Urinary bladder (tissue), 4 donors: ENCODE measurements around the gene ENOX1. TPM values are rescaled to one million over a fixed set of nuclear protein-coding genes. Genes with fewer than 3 reads are reported as not detected.

Source experiments
- DNase-seq: peaks from one replicate; pipeline ENCODE4 v3.0.0-alpha.2; 2015; ENCODE audit errors: extremely low spot score
- H3K27ac ChIP-seq: one replicate; pipeline ENCODE4 v1.5.1; 2013; ENCODE audit warnings: low read depth, mild to moderate bottlenecking, moderate library complexity
- H3K36me3 ChIP-seq: one replicate; pipeline ENCODE4 v1.6.1; 2013; ENCODE audit warnings: mild to moderate bottlenecking, moderate library complexity; ENCODE audit not compliant: insufficient read depth
- H3K4me1 ChIP-seq: one replicate; pipeline ENCODE4 v1.6.1; 2013; ENCODE audit warnings: mild to moderate bottlenecking, moderate library complexity; ENCODE audit not compliant: insufficient read depth
- H3K4me3 ChIP-seq: one replicate; pipeline ENCODE4 v1.5.1; 2013; ENCODE audit warnings: low read depth, low read length
- WGBS: extraction: QIAGEN DNeasy Blood & Tissue Kit; methylation state at CpG from one replicate; pipeline ENCODE4 v1.1.7; 2013; 5-methylcytosine and 5-hydroxymethylcytosine counted together
- polyA plus RNA-seq: library from polyadenylated mRNA; stranded (reverse); fragments of 200-250 nt; gene quantifications from one replicate; pipeline ENCODE4 v1.2.3, GENCODE V29; 2013
- total RNA-seq: library from RNA; depleted of rRNA; stranded (reverse); fragments of >200 nt; gene quantifications from one replicate; pipeline ENCODE4 v1.2.3, GENCODE V29; 2014
- donor health status: healthy with polysubstance abuse.
- donor health status: healthy.

Gene ENOX1
- total and polyA plus RNA-seq, 2 donors: 4.3 to 17.6 TPM

GRCh38 chr13:43697323-43697722 is 89.4 kb downstream of the ENOX1 start:
- no peak for DNase-seq
- H3K4me3 ChIP-seq: no peak overlapping the region
- no peak overlapping the region for H3K27ac ChIP-seq
- no peaks in the 10 kb centered on the region for H3K36me3 ChIP-seq
- no peaks in the 10 kb centered on the region for H3K4me1 ChIP-seq
- 92% methylated on average over 2 of the region's 2 CpGs for WGBS

- WGBS: 91% methylated on average over 1 of the region's 1 CpG
- Histone ChIP-seq H3K4me3 (no peak overlapping the region), H3K36me3 (no peaks in the 10 kb centered on the region), H3K4me1 (no peaks in the 10 kb centered on the region), H3K27ac (no peak overlapping the region)
- DNase-seq: no peak
These were observed 92.6 kb downstream of the ENOX1 start for GRCh38 chr13:43694146-43694664.

- Histone ChIP-seq H3K27ac (no peak overlapping the region), H3K4me1 (no peaks in the 10 kb centered on the region), H3K4me3 (no peak overlapping the region), H3K36me3 (no peaks in the 10 kb centered on the region)
- 65% methylated on average over 2 of the region's 2 CpGs for WGBS
- DNase-seq: no peak
These were observed 93.1 kb downstream of the ENOX1 start for GRCh38 chr13:43693639-43694038.

GRCh38 chr13:43688227-43688907 is 98.4 kb downstream of the ENOX1 start:
- Histone ChIP-seq H3K4me1 (no peaks in the 10 kb centered on the region), H3K27ac (no peak overlapping the region), H3K36me3 (no peaks in the 10 kb centered on the region), H3K4me3 (no peak overlapping the region)
- 77% methylated on average over 3 of the region's 3 CpGs for WGBS
- no peak for DNase-seq

GRCh38 chr13:43687038-43687437 is 99.7 kb downstream of the ENOX1 start:
- DNase-seq: no peak
- WGBS: 92% methylated on average over 4 of the region's 4 CpGs
- H3K36me3 ChIP-seq: no peaks in the 10 kb centered on the region
- no peak overlapping the region for H3K27ac ChIP-seq
- H3K4me3 ChIP-seq: no peak overlapping the region
- no peaks in the 10 kb centered on the region for H3K4me1 ChIP-seq

- Histone ChIP-seq H3K27ac (no peak overlapping the region), H3K36me3 (no peaks in the 10 kb centered on the region), H3K4me3 (no peak overlapping the region), H3K4me1 (no peaks in the 10 kb centered on the region)
- DNase-seq: no peak
- 26% methylated on average over 3 of the region's 3 CpGs for WGBS
These were observed 100.2 kb downstream of the ENOX1 start for GRCh38 chr13:43686557-43686956.

- no peaks in the 10 kb centered on the region for H3K4me1 ChIP-seq
These were observed 101.6 kb downstream of the ENOX1 start for GRCh38 chr13:43684963-43685725.

GRCh38 chr13:43682701-43683100 is 104.1 kb downstream of the ENOX1 start:
- H3K4me1 ChIP-seq: no peaks in the 10 kb centered on the region
- H3K4me3 ChIP-seq: no peak overlapping the region
- DNase-seq: no peak
- no peak overlapping the region for H3K27ac ChIP-seq
- WGBS: 42% methylated on average over 2 of the region's 2 CpGs
- no peaks in the 10 kb centered on the region for H3K36me3 ChIP-seq

More at GRCh38 chr13:43684963-43685725, 101.6 kb downstream of the ENOX1 start:
- 85% methylated on average over 9 of the region's 9 CpGs for WGBS
- H3K36me3 ChIP-seq: no peaks in the 10 kb centered on the region
- DNase-seq: no peak
- no peak overlapping the region for H3K4me3 ChIP-seq
- no peak overlapping the region for H3K27ac ChIP-seq

GRCh38 chr13:43676320-43676719 is 110.5 kb downstream of the ENOX1 start:
- no peak overlapping the region for H3K4me3 ChIP-seq
- no peaks in the 10 kb centered on the region for H3K36me3 ChIP-seq
- no peaks in the 10 kb centered on the region for H3K4me1 ChIP-seq
- no peak for DNase-seq
- H3K27ac ChIP-seq: no peak overlapping the region
- 82% methylated on average over 1 of the region's 1 CpG for WGBS

- Histone ChIP-seq H3K4me1 (no peaks in the 10 kb centered on the region), H3K36me3 (no peaks in the 10 kb centered on the region), H3K27ac (no peak overlapping the region), H3K4me3 (no peak overlapping the region)
- no peak for DNase-seq
- WGBS: 83% methylated on average over 6 of the region's 6 CpGs
These were observed 111.2 kb downstream of the ENOX1 start for GRCh38 chr13:43675577-43675976.

- WGBS: 89% methylated on average over 3 of the region's 3 CpGs
- no peak overlapping the region for H3K27ac ChIP-seq
- DNase-seq: no peak
These were observed 116.8 kb downstream of the ENOX1 start for GRCh38 chr13:43669964-43670363.

GRCh38 chr13:43669101-43669500 is 117.7 kb downstream of the ENOX1 start:
- no peak overlapping the region for H3K4me3 ChIP-seq
- no peak overlapping the region for H3K27ac ChIP-seq
- no peaks in the 10 kb centered on the region for H3K36me3 ChIP-seq
- WGBS: 91% methylated on average over 1 of the region's 1 CpG
- no peaks in the 10 kb centered on the region for H3K4me1 ChIP-seq
- no peak for DNase-seq

More at GRCh38 chr13:43669964-43670363, 116.8 kb downstream of the ENOX1 start:
- Histone ChIP-seq H3K4me1 (no peaks in the 10 kb centered on the region), H3K4me3 (no peak overlapping the region), H3K36me3 (no peaks in the 10 kb centered on the region)

GRCh38 chr13:43666403-43666802 is 120.4 kb downstream of the ENOX1 start:
- WGBS: 95% methylated on average over 2 of the region's 2 CpGs
- Histone ChIP-seq H3K4me3 (no peak overlapping the region), H3K4me1 (no peaks in the 10 kb centered on the region), H3K27ac (no peak overlapping the region), H3K36me3 (no peaks in the 10 kb centered on the region)
- no peak for DNase-seq

GRCh38 chr13:43665388-43665787 is 121.4 kb downstream of the ENOX1 start:
- no peak overlapping the region for H3K4me3 ChIP-seq
- WGBS: 39% methylated on average over 6 of the region's 6 CpGs
- DNase-seq: no peak
- H3K4me1 ChIP-seq: no peaks in the 10 kb centered on the region
- no peak overlapping the region for H3K27ac ChIP-seq
- no peaks in the 10 kb centered on the region for H3K36me3 ChIP-seq
